ELR (cell line): Measurements from ENCODE around the gene CACNA2D3.

ENCODE experiments used
- DNase-seq: peaks from one replicate; pipeline ENCODE4 v3.0.0-alpha.2; 2015; ENCODE audit warnings: low read depth

Gene CACNA2D3

GRCh38 chr3:54127499-54128056 is 5.2 kb downstream of the CACNA2D3 start:
- DNase-seq, result no peak

GRCh38 chr3:54131026-54131605 is 8.8 kb downstream of the CACNA2D3 start:
- DNase-seq, result no peak

GRCh38 chr3:54131890-54132289 is 9.5 kb downstream of the CACNA2D3 start:
- no peak for DNase-seq

- DNase-seq, result no peak
These were observed 10.3 kb downstream of the CACNA2D3 start for GRCh38 chr3:54132685-54133084.

GRCh38 chr3:54133196-54133595 is 10.8 kb downstream of the CACNA2D3 start:
- no peak for DNase-seq

GRCh38 chr3:54134155-54134554 is 11.8 kb downstream of the CACNA2D3 start:
- no peak for DNase-seq

- DNase-seq, result no peak
These were observed 12.4 kb downstream of the CACNA2D3 start for GRCh38 chr3:54134713-54135112.

- no peak for DNase-seq
These were observed 15.0 kb downstream of the CACNA2D3 start for GRCh38 chr3:54137311-54137710.

GRCh38 chr3:54138937-54139547 is 16.7 kb downstream of the CACNA2D3 start:
- no peak for DNase-seq

GRCh38 chr3:54139630-54140029 is 17.3 kb downstream of the CACNA2D3 start:
- no peak for DNase-seq

GRCh38 chr3:54144284-54144683 is 21.9 kb downstream of the CACNA2D3 start:
- no peak for DNase-seq

GRCh38 chr3:54146506-54147239 is 24.3 kb downstream of the CACNA2D3 start:
- DNase-seq, result peak; percentile 4

- no peak for DNase-seq
These were observed 28.6 kb downstream of the CACNA2D3 start for GRCh38 chr3:54150864-54151467.

GRCh38 chr3:54153477-54153876 is 31.1 kb downstream of the CACNA2D3 start:
- DNase-seq, result no peak

- no peak for DNase-seq
These were observed 35.5 kb downstream of the CACNA2D3 start for GRCh38 chr3:54157860-54158259.

- no peak for DNase-seq
These were observed 37.6 kb downstream of the CACNA2D3 start for GRCh38 chr3:54159917-54160316.

- DNase-seq, result no peak
These were observed 41.1 kb downstream of the CACNA2D3 start for GRCh38 chr3:54163441-54163840.

GRCh38 chr3:54164192-54164975 is 42.0 kb downstream of the CACNA2D3 start:
- no peak for DNase-seq

GRCh38 chr3:54165865-54166264 is 43.5 kb downstream of the CACNA2D3 start:
- no peak for DNase-seq

GRCh38 chr3:54167999-54168398 is 45.6 kb downstream of the CACNA2D3 start:
- DNase-seq, result no peak

GRCh38 chr3:54168451-54168850 is 46.1 kb downstream of the CACNA2D3 start:
- no peak for DNase-seq

- no peak for DNase-seq
These were observed 47.2 kb downstream of the CACNA2D3 start for GRCh38 chr3:54169524-54169923.
